Pancreas (tissue), 10 donors: ENCODE results near the gene AKAP8. TPM values are rescaled to one million over a fixed set of nuclear protein-coding genes. Genes with fewer than 3 reads are reported as not detected.
"Not testable (repeated sequence)": the region's sequence is repeated elsewhere in the genome, so short reads cannot be mapped to it uniquely, and the experiment has no call there.

Experiments
- ATAC-seq, 4 donors: fragments of 200-7000 bp; cut with Tn5 transposase; one replicate each; pipeline versions ENCODE4 v1.8.0 to v1.9.1; 2020; ENCODE audit warnings: mild to moderate bottlenecking in 4 of 4, moderate library complexity in 4 of 4
- DNase-seq, 6 donors: peaks; one replicate each; pipeline ENCODE4 v3.0.0-alpha.2; 2020
- FAIRE-seq: peaks from 2 replicates; lab custom pipeline; 2012; peaks lifted over from hg19 to GRCh38; lab: Jason Lieb, UNC
- H3K27ac ChIP-seq, 4 donors: fragments of 200-600 bp; sonication (generic); 1 replicate in 3 of 4; 2 replicates in 1 of 4; pipeline versions ENCODE4 v1.5.0 to v1.8.0; 2020
- H3K27me3 ChIP-seq, 4 donors: fragments of 200-600 bp; one replicate each; pipeline ENCODE4 v1.8.0; 2021
- H3K36me3 ChIP-seq, 3 donors: fragments of 200-600 bp; sonication (generic) in 1 of 3; one replicate each; pipeline versions ENCODE4 v1.5.0 to v1.8.0; 2020 to 2021
- H3K4me1 ChIP-seq, 3 donors: fragments of 200-600 bp; one replicate each; pipeline ENCODE4 v1.8.0; 2021
- H3K4me3 ChIP-seq, 4 donors: fragments of 200-600 bp; sonication (generic) in 2 of 4; one replicate each; pipeline versions ENCODE4 v1.5.0 to v1.8.0; 2020 to 2021
- H3K9me3 ChIP-seq, 4 donors: fragments of 200-600 bp; one replicate each; pipeline ENCODE4 v1.8.0; 2021
- CTCF ChIP-seq, 4 donors: fragments of 200-600 bp; sonication (generic) in 3 of 4; IDR thresholded peaks; one replicate each; pipeline versions ENCODE4 v1.5.0 to v1.8.0; 2021; ENCODE audit warnings: antibody characterized with exemption in 4 of 4
- WGBS, 2 donors: extraction: QIAGEN DNeasy Blood & Tissue Kit; methylation state at CpG; one replicate each; pipeline ENCODE4 v1.1.7; 2013; 5-methylcytosine and 5-hydroxymethylcytosine counted together
- intact Hi-C, 3 donors: fragments of 100-400 bp; cut with DNase I; formaldehyde crosslinking; loops; one replicate each; pipeline versions ENCODE4 v1.11.1 to v1.14.2; 2022
- polyA plus RNA-seq, 2 donors: library from polyadenylated mRNA; stranded (reverse); fragments of 200-250 nt; gene quantifications; one replicate each; pipeline ENCODE4 v1.2.3, GENCODE V29; 2013
- total RNA-seq, 6 donors: library from RNA; stranded (reverse); fragmentation: NEBNext Ultra II Directional in 4 of 6; extraction: Animal tissue kit (Norgen Biotek cat#: 25700) in 4 of 6; gene quantifications; one replicate each; pipeline versions ENCODE4 v1.2.1 to v1.2.4, GENCODE V29; 2021 to 2023
- donor health status: healthy with polysubstance abuse.
- donor health status: DM: no; HTN: no; CAD: no; lungs with moderate emphysema.
- donor health status: DM: no; HTN: no; CAD: no.
- donor health status: control.
- donor health status: control.
- donor health status: Bipolar disorder and iron deficiency.
- donor health status: DM: yes; HTN: yes; CAD: no.
- donor health status: DM: no; HTN: no; CAD: no.
- donor health status: DM: no; HTN: no; CAD: no.
- donor health status: DM: yes; HTN: yes; CAD: no.

Gene AKAP8
- total and polyA plus RNA-seq, 8 donors: 14.7 to 25.9 (median 17.6) TPM

- no peaks in the 10 kb centered on the region for H3K27me3 ChIP-seq
- FAIRE-seq (no peak), ATAC-seq (no peak), DNase-seq (no peak)
- H3K9me3 ChIP-seq: no peaks in the 10 kb centered on the region
- no peak for TF ChIP-seq CTCF (IDR thresholded peaks at IDR 0.05)
- no peaks in the 10 kb centered on the region for H3K4me1 ChIP-seq
- no peak overlapping the region for H3K27ac ChIP-seq
- no peak overlapping the region for H3K4me3 ChIP-seq
- intact Hi-C loops: no loop called here
- H3K36me3 ChIP-seq: no peaks in the 10 kb centered on the region
- WGBS, 2 donors: 97 to 98% methylated on average over 4 of the region's 4 CpGs
Measured at GRCh38 chr19:15340086-15340485, 39.5 kb downstream of the AKAP8 start.

GRCh38 chr19:15337202-15337601 lies 42.4 kb downstream of the AKAP8 start:
- no peaks in the 10 kb centered on the region for H3K4me1 ChIP-seq
- H3K4me3 ChIP-seq: no peak overlapping the region
- intact Hi-C loops: no loop called here
- no peak for ATAC-seq
- peak overlapping the region in 1 of 4 donors; percentile 50 for H3K27ac ChIP-seq
- FAIRE-seq: no peak
- no peak for TF ChIP-seq CTCF (IDR thresholded peaks at IDR 0.05)
- 66 to 78% methylated on average over 8 of the region's 8 CpGs for WGBS, 2 donors
- H3K9me3 ChIP-seq: no peaks in the 10 kb centered on the region
- no peak for DNase-seq
- H3K36me3 ChIP-seq: no peaks in the 10 kb centered on the region
- H3K27me3 ChIP-seq: no peaks in the 10 kb centered on the region

- DNase-seq, H3K27me3 ChIP-seq, H3K36me3 ChIP-seq, ATAC-seq, H3K4me3 ChIP-seq, H3K9me3 ChIP-seq, intact Hi-C loops, H3K4me1 ChIP-seq, FAIRE-seq, H3K27ac ChIP-seq: not testable (repeated sequence)
- 50 to 80% methylated on average over 7 of the region's 7 CpGs for WGBS, 2 donors
Measured at GRCh38 chr19:15335992-15336391, 43.6 kb downstream of the AKAP8 start.

GRCh38 chr19:15332311-15332996 lies 47.1 kb downstream of the AKAP8 start, which contains the start of gene BRD4:
TSS of gene BRD4 (minus strand) at chr19:15332539. CDS start at chr19:15273099, 59,440 bp downstream.
- Histone ChIP-seq H3K9me3 (no peaks in the 10 kb centered on the region), H3K27ac (peak within 1 kb of the TSS; percentile 59 to 89 (median 86)), H3K36me3 (no peaks in the 10 kb centered on the region), H3K27me3 (no peaks in the 10 kb centered on the region), H3K4me3 (peak within 1 kb of the TSS; percentile 63 to 98 (median 81)), H3K4me1 (peaks cover 6 to 29% (median 20%) of the 10 kb centered on the region in 3 donors)
- ATAC-seq (peak; percentile 79 to 86 (median 82)), FAIRE-seq (no peak), DNase-seq (peak; percentile 66 to 90 (median 78))
- WGBS, 2 donors: 2 to 4% methylated on average over 34 to 81 of the region's 81 CpGs
- intact Hi-C loops: no loop called here
- TF ChIP-seq CTCF (IDR thresholded peaks at IDR 0.05): no peak

- no peak for TF ChIP-seq CTCF (IDR thresholded peaks at IDR 0.05)
- H3K27me3 ChIP-seq: no peaks in the 10 kb centered on the region
- no peak for FAIRE-seq
- H3K4me3 ChIP-seq: peak overlapping the region; percentile 63 to 98 (median 81)
- WGBS, 2 donors: 0 to 1% methylated on average over 45 to 122 of the region's 122 CpGs
- intact Hi-C loops: no loop called here
- H3K9me3 ChIP-seq: no peaks in the 10 kb centered on the region
- DNase-seq: peak; percentile 44 to 81 (median 68)
- peak; percentile 27 to 54 (median 50) for ATAC-seq
- no peaks in the 10 kb centered on the region for H3K36me3 ChIP-seq
- peaks cover 13 to 37% (median 28%) of the 10 kb centered on the region in 3 donors for H3K4me1 ChIP-seq
- H3K27ac ChIP-seq: peak overlapping the region; percentile 59 to 89 (median 86)
Measured at GRCh38 chr19:15331419-15332310, 47.9 kb downstream of the AKAP8 start.
